Central memory CD4-positive, alpha-beta T cell (primary cell): Measurements from ENCODE around the gene OPRD1.

Experiments used
- DNase-seq: peaks from one replicate; pipeline ENCODE4 v3.0.0; 2022

The OPRD1 gene

DNA sequence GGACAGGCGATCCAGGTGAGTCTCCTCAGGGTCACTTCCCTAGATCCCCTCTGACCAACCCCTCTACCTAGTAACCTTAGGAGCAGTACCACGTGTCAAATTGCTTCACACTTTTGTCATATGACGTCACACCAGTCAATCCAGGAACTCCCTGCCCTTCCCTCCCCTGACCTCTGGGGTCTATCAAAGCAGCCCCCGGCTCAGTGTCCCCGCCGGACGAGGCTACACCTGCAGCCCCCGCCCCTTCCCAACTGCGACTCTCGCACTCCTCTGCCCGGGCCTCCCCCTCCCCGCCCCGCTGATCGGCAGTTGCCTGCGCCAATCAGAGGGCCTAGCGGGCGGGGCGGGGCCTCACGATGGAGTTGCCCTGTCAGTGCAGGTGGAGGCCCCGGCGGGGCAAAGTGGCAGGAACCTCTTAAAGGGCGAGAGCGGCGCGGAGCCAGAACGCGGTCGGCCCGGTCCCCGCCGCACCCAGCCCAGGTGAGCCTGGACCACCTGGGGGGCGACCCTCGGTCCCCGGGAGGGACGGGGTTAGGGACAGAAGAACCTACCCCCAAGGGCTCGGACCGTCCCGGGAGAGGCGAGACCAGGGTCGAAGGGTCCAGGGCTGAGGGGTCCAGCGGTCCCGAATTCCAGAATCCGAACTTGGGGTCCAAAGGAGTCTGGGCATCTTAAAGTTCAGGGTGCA, 74.9 kb downstream of the OPRD1 start:
- DNase-seq = peak; percentile 91

DNA sequence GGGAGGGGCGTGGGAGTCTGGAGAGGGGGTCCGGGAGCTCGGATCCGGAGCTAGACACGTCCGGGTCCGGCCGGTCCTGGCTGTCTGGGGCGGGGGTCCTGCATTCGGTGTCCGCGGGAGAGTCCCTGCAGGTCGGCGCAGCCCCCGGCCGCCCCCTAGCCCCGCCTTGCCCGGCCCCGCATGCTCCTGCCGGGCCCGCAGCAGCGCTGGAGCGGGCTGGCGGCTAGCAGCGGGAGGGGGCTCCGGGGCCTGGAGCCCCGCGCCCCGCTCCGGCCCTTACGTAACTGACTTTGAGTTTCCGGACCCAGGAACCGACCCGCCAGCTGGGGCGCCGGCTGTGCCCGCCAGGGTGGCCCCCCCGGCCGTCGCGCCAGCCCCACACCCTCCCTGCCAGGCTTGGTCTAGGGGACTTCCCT, 75.5 kb downstream of the OPRD1 start:
- peak; percentile 62 for DNase-seq

DNA sequence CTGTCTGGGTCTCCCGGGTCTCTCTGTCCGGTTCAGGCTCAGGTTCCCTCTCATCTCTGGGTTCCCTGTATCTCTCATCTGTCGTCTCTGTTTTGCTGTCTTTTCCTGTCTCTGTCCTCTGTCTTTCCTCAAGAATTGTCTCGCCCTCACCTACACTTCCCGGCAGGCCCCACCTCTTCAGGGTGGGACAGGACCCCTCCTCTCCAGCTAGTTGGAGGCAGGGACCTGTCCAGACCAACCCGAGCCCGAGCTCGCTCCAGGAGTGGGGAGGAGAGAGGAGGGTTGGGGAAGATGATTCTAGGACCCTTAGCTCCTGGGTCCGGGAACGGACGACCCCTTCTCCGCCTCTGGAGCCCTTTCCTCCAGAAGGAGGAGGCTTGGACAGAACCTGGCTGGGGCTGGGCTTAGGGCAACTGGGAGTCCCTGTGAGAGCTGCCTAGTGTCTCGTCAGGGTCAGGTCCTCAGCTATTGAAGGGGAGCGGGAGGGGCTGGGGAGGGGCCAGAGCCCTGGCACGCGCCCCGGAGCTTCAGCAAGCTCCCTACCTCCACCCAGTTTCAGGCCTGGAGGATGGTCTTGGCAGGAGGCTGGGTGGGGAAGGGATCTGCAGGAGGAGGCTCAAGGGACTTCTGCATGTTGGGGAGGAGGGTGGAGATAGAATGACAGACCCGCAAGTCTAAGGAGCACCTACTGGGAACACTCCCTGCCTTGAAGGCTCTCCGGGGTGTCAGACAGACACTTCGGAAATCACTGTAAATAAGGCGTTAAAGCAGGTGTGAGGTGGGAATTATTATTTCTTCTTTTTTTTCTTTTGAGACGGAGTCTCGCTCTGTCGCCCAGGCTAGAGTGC, 76.1 kb downstream of the OPRD1 start:
- DNase-seq = no peak

DNA sequence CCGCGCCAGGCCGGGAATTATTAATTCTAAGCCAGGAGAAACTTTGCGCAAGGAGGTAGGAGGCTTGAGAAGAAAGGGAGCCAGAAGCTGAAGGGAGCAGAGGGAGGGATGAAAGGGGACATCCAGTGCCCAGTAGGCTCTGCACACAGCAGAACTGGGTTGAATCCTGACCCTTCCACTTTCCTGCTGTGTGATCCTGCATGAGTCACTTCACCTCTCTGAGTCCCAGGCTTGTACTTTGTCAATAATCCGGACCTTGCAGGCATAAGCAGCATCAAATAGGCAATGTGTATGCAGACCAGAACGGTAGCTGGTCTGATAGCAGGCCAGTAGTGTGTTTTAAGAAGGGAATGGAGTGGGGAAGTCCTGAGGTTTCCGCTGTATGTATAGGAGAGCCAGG, 76.9 kb downstream of the OPRD1 start:
- DNase-seq = no peak

DNA sequence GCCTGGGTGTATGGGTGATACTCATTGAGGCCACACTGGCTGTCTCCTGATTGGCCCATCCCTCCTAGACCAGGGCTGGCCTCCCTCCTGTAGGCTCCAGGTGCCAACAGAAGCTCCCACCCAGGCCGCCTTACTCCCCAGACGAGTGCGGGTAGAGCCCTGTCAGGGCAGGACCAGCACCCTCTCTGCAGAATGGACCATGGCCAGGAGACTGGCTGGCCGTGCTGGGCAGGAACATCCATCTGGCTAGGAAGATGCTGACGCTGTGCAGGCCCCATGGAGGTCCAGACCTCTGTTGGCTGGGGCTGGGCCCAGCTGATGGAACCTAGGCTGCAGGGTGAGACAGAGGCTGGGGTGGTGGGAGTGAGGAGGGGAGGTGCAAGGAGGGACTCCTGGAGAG, 77.4 kb downstream of the OPRD1 start:
- no peak for DNase-seq

DNA sequence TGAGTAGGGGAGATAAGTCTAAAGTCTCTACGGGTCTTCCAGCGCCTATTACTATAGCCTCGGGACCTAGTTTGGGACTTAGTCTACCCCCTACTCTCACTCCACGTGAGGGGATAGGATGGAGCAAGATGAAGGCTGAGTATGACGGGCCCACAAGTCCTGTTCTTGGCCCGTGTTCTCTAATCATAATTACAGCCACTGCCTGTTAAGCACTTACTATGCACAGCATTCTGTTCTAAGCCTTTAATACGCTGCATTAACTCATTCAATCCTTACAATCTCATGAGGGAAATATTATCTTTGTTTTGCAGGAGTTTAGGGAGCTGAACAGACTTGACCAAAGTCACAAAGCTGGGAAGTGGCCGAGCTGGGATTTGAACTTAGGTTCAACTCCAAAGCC, 78.5 kb downstream of the OPRD1 start:
- DNase-seq = no peak

DNA sequence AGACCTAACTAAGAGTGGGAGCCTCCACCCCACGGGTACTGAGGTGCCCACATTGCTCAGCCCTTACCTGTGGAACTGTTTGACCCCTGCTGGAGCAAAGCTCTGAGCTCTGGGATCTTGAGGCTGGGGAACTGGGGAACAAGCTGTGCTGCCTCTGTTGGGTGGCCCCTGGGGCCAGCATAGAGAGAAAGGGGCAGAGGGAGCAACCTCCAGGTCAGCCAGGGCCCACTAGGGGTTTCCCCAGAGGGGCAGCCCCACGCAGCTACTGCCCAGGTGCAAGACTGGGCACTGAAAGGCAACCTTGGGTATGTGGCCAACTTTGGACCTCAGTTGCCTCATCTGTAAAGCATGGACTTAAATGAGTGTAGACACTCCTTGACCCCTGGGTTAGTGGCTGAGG, 78.9 kb downstream of the OPRD1 start:
- DNase-seq = no peak

DNA sequence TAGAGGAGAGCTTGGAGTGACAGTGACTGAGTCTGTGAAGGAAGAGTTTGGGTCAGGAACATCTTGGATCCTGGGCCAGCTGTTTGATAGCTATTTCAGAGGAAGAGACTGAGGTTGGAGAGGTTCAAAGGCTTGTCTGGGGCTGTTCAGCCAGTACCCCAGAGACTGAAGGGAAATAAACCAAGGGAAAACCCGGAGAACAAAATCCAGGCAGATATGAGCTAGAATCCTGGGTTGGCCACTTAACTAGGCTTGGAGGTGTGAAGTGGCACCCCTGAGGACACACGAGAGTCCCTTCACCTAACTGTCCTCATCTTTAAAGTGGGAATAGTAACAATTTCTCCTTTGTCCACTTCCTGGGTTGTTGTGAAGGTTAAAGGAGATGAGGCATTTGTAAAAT, 79.3 kb downstream of the OPRD1 start:
- DNase-seq = no peak

DNA sequence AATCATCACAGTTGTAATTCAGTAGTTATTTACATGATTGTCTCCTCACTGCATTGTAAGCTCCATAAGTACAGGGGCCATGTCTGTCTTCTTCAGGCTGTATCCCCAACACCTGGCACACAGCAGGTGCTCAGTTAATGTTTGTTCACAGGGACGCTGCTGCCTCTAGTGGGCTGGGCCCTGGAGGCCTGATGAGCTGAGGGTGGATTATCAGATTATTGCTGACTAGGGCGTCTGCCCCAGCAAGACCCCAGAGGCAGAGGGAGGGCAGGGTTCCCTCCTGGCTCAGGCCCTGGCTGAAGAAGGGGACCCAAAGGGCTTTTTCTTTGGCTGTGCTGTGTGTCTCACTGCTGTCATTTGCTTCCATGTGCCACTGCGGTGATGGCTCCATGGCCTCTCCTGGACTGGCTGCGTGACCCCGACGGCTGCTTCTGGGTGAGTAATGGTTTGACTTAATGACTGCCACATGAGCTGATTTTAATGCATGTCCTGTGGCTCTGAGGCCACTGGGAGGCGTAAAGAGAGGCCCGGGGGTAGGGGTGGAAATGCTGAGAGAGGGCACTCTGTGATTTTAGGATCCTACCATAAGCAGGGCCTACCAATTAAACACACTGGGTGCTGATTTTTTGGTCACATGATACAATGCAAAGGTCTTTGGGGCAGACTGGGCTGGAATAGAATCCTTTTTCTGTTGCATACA, 81.6 kb downstream of the OPRD1 start:
- peak; percentile 21 for DNase-seq

DNA sequence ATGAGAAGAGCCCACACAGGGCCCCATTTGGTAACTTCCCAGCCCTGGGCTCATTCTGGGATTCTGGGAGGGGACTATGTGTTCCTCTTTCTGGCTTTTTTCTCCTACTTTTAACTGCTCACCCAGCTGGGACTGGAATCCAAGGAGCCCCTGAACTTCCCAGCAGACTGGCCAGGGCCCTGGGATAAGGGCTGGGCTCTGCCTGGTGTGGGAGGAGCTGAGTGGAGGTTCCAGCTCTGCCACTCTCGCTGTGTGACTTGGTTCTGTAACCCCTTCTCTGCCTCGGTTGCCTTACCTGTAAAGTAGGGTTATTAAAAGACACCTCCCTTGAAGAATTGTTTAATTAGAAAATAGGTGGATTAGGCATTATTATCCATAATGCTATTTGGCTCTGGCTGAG, 82.8 kb downstream of the OPRD1 start:
- no peak for DNase-seq

DNA sequence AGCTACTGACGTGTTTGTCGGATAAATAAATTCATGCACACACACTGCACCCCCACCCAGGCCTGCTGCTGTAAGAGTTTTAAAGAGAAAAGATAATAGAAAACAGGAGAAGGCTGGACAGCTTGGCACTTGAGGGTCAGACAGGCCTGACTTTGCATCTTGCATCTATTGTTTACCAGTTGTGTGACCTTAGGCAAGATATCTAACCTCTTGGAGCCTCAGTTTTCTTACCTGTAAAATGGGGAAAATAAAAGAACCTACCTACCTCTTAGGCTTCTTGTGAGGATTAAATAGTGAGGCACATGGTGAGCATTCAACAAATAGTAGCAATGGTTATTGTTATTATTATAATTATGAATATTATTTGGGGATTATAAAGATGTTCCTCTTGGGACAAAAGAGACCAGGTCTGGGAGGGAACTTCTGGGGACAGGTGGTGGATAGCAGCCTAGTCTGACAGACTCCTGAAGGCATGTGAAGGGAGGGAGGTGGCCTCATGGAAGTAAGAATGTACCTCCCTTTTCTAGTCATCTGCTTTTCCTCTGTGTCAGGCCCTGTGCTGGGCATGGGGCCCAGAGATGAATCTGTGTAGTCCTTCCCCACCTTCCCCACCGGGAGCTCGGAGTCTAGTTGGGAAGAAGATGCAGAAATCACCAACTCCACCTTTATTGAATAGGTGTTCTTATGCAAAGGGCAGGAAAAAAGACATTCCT, 84.1 kb downstream of the OPRD1 start:
- DNase-seq = no peak

DNA sequence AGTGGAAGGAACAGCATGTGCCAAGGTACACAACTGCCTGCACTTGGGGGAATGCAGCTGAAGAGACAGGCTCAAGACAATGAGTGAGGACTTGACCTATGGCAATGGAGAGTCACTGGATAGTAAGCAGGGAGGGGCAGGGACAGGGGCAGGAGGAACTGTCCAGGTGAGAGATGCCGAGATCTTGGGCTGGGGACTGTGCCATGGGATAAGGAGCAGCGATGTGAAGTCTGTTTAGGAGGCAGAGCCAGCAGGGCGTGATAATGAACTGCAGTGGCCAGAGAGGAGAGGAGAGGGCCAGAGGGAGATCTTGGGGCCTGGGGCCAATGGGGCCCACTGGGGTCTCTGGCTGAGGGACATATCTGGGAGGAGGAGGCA, 84.6 kb downstream of the OPRD1 start:
- DNase-seq = no peak

DNA sequence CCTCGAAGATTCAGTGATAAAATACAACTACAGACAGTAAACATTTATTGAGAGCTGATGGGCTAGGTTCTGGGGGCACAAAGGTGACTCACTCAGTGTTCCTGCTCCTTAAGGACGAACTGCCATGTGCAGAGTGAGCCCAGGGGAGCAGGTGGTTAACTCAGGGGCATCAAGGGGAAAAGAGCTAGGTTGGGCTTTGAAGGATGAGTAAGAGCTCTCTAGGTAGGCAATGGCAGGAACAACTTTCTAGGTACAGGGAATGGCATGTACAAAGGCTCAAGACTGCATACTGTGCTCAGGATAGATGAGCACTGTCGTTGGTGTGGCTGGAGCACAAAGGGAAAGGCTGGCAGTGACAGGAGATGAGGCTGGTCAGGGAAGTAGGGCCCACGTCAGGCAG, 85.8 kb downstream of the OPRD1 start:
- no peak for DNase-seq

DNA sequence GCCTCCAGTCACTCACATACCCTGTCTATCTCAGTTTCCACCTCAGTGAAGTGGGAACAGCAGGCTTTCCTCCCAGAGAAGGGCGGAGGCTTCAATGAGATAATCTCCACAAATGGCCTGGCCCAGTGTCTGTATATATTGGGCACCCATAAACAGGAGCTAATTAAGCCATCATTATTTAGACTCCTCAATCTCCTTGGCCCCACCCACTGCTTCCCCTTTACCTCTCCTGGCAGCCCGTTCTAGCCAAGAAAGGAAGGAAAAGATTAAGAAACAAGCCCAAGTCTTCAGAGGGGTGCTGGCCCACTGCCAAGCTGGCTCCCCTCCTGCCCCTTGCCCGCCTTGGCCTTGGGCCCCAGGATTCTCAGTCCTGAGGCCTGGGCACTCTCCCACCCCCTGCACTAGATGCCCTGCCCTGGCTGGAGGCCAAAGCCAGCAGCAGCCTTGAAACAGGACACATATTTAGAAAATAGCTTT, 86.5 kb downstream of the OPRD1 start:
- no peak for DNase-seq

DNA sequence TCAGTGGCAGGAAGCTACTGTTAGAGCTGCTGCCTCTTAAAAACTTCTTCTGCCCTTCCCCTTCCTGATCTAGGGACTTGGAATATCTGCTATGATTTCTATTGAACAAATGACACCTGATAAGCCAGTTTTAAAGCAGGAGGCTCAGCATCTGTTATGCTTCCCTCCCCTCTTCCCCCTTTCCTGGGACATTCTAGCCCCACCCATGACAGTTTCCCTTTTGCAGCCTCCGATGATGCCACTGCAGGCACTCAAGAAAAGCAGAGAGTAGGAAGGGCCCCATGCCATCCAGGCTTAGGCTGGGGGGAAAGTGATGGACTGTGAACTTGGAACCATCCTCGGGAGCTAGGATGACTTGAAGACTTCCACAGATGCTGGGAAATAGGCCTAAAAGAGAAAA, 87.3 kb downstream of the OPRD1 start:
- no peak for DNase-seq

DNA sequence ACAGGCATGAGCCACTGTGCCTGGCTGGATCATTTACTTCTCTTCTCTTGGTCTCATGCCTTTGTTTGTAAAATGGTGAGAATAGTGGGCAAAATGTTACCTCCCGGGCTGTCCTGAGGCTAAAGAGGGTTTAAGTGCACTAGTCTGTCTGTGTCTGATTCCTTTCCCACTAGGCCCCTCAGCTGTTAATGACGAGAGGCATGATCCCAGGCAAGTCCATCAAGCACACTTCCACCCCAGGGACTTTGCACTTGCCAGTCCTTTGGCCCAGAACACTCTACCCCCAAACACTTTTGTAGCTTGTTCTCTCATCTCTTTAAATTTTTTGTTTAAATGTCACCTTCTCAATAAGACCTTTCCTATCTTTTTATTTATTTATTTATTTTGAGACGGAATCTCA, 88.6 kb downstream of the OPRD1 start:
- DNase-seq = no peak

DNA sequence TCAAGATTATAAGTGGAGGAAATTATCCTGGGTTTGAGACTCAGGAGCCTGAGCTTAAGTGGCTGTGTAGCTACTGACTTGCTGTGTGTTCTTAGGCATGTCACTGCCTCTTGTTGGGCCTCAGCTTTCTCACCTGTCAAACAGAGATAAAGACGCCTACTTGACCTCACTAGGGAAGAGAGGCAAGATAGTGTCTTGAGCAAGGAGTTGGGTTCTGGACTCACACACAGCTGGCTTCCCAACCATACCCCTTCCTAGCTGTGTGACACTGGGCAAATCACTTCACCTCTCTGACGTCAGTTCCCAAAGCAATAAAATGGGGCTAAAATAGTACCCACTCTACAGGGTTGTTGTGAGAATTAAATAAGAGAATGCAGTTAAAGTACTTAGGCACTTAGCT, 90.8 kb downstream of the OPRD1 start:
- no peak for DNase-seq

DNA sequence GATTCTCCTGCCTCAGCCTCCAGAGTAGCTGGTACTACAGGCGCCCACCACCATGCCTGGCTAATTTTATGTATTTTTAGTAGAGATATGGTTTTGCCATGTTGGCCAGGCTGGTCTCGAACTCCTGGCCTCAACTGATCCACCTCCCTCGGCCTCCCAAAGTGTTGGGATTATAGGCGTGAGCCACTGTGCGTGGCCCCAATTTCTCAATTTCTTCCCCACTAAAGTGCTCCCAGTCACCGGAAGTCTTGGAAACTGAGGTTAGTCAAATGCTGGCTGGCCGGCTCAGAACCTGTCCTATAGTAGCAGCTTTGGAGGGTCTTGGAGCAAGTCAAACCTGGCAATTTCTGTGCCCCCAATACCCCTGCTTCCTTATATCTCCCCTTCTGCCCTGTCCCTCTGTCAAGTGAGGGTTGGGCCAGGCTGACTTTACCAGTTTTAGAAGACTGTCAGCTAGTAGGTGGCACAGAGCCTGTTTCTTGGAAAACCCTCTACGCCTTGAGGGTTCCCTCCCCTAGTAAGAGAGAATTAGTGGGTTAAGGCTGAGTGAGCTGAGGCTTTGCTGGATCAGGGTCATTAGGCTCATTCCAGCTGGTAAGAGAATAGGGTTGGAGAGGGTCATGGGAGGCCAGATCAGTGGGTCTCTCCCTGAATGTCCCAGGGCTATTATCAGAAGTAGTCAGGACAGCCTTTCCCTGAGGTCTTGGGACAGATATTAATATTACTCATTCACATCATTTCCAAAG, 94.1 kb downstream of the OPRD1 start:
- no peak for DNase-seq

DNA sequence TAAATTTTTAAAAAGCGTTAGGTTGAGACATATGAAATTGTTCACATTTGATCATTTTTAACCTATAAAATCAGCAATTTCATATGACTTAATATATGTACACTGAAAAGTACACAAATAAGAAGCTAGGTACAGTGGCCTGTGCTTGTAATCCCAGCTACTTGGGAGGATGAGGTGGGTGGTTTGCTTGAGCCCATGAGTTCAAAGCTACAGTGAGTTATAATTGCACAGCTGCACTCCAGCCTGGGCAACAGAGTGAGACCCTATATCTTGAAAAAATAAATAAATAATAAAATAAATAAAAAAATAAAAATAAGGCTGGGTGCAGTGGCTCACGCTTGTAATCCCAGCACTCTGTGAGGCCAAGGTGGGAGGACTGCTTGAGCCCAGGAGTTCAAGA, 97.2 kb downstream of the OPRD1 start:
- DNase-seq = no peak

DNA sequence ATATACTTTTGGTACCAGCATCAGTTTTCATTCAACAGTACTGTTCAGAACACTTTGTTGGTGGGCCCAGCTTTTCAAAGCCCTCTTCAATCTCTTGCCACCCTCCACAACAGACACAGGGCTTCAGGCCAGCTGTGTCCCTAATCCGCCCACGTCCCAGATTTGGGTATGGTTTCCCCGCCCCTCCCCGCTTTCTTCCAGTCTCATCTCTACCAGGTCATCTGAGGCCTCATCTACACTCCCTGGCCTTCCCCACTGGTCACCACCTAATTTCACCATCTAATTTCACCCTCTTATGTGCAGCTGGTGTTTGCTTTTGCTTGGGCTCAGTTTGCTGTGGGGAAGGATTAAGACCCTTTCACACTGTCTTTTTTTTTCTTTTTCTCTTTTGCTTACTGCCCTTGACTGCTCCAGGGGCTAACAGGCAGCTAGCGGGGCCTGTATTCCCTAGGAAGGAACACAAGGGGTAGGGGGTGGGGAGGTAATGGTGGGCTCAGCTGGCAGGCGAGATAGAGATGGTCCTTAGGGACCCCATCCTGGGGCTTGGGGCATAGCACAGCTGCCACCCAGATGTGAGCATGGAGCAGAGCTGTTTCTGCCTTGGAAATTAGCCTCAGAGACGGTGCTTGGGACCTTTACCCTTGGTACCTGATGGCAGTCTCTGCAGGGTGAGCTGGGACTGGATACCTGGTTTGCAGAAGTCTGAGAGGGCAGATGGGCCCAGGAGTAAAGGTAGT, 98.6 kb downstream of the OPRD1 start:
- no peak for DNase-seq

DNA sequence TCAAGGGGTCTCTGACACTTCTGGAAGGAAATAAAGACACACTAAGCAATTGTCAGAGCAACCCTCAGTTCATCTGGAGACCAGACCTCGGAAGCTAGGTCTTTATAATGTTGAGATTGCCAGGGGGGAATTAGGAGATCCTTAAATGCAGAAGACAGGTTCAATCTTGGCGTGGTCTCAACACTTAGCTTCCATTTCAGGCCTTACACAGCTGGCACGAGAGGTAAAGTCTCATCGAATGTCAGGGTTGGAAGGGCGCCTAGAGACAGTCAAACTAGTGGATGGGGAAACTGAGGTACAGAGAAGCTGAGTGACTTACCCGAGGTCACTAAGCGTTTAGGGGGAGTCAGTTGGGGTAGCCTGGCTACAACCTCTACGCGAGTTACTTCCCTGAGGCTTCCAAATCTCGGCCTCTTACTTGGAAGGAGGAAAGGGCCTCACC, 101.8 kb downstream of the OPRD1 start:
- DNase-seq = no peak
